HepG2 (cell line): Measurements from ENCODE around the gene ABHD1. TPM values are rescaled to one million over a fixed set of nuclear protein-coding genes. Genes with fewer than 3 reads are reported as not detected.
A peak's percentile ranks its signal among the peaks of the same experiment; 100 is the strongest.

ENCODE experiments used
- BORCS8-MEF2B ChIP-seq: sonication (generic); formaldehyde crosslinking; IDR thresholded peaks from 2 replicates; pipeline ENCODE4 v1.8.0; 2022; ENCODE audit warnings: mild to moderate bottlenecking, missing genetic modification reagents
- CBX2 ChIP-seq, 2 experiments: fragments of 200-600 bp in 1 of 2; sonication (generic); formaldehyde crosslinking in 1 of 2; IDR thresholded peaks; 2 replicates each; pipeline versions ENCODE4 v1.7.0 to v1.8.1; 2018 to 2022; ENCODE audit warnings: low read depth in 2 of 2, low read length in 1 of 2, mild to moderate bottlenecking in 1 of 2, missing genetic modification reagents in 1 of 2
- ELF3 ChIP-seq: IDR thresholded peaks from 2 replicates; pipeline ENCODE4 v1.6.1; 2016; ENCODE audit warnings: missing genetic modification reagents, missing compliant biosample characterization
- ESRRA ChIP-seq: sonication (generic); formaldehyde crosslinking; IDR thresholded peaks from 2 replicates; pipeline ENCODE4 v1.5.1; 2020; ENCODE audit warnings: mild to moderate bottlenecking, low read depth, missing genetic modification reagents
- JUNB ChIP-seq: sonication (generic); formaldehyde crosslinking; IDR thresholded peaks from 2 replicates; pipeline ENCODE4 v1.8.0; 2022; ENCODE audit warnings: missing genetic modification reagents, mild to moderate bottlenecking, borderline replicate concordance
- MATR3 ChIP-seq: sonication (generic); formaldehyde crosslinking; IDR thresholded peaks from 2 replicates; pipeline ENCODE4 v1.4.0; 2020; ENCODE audit warnings: missing genetic modification reagents
- PAX8 ChIP-seq: sonication (generic); formaldehyde crosslinking; IDR thresholded peaks from 2 replicates; pipeline ENCODE4 v1.8.0; 2022; ENCODE audit warnings: mild to moderate bottlenecking, missing genetic modification reagents, borderline replicate concordance
- SMAD1 ChIP-seq: sonication (generic); formaldehyde crosslinking; IDR thresholded peaks from 2 replicates; pipeline ENCODE4 v1.4.0; 2020; ENCODE audit warnings: missing genetic modification reagents, low read depth, mild to moderate bottlenecking, borderline replicate concordance
- TCF7L2 ChIP-seq: IDR thresholded peaks from 2 replicates; pipeline ENCODE4 v1.6.1; 2011; ENCODE audit warnings: mild to moderate bottlenecking, low read depth, low read length, moderate library complexity
- U2AF1 ChIP-seq: fragments of 200-400 bp; formaldehyde crosslinking; optimal IDR thresholded peaks from 2 replicates; pipeline ENCODE3; 2017; ENCODE audit warnings: mild to moderate bottlenecking, low read depth, low read length
- ZNF180 ChIP-seq: sonication (generic); formaldehyde crosslinking; IDR thresholded peaks from 2 replicates; pipeline ENCODE4 v1.4.0; 2020; ENCODE audit warnings: low read depth, missing genetic modification reagents, borderline replicate concordance
- ZNF230 ChIP-seq: sonication (generic); formaldehyde crosslinking; IDR thresholded peaks from 2 replicates; pipeline ENCODE4 v1.4.0; 2020; ENCODE audit warnings: mild to moderate bottlenecking, missing genetic modification reagents
- ZNF260 ChIP-seq: sonication (generic); formaldehyde crosslinking; IDR thresholded peaks from 2 replicates; pipeline ENCODE4 v1.4.0; 2020; ENCODE audit warnings: missing genetic modification reagents, low read depth, mild to moderate bottlenecking, borderline replicate concordance
- ZNF3 ChIP-seq: IDR thresholded peaks from 2 replicates; pipeline ENCODE4 v1.7.0; 2017; ENCODE audit warnings: inconsistent platforms
- ZNF331 ChIP-seq: sonication (generic); formaldehyde crosslinking; IDR thresholded peaks from 2 replicates; pipeline ENCODE4 v1.4.0; 2020; ENCODE audit warnings: missing genetic modification reagents
- ZNF431 ChIP-seq: sonication (generic); formaldehyde crosslinking; IDR thresholded peaks from 2 replicates; pipeline ENCODE4 v1.9.0; 2022; ENCODE audit warnings: missing genetic modification reagents, low read depth, mild to moderate bottlenecking, borderline replicate concordance
- ZNF737 ChIP-seq: sonication (generic); formaldehyde crosslinking; IDR thresholded peaks from 2 replicates; pipeline ENCODE4 v1.5.0; 2020; ENCODE audit warnings: missing genetic modification reagents, mild to moderate bottlenecking, borderline replicate concordance
- ZNF747 ChIP-seq: sonication (generic); formaldehyde crosslinking; IDR thresholded peaks from 2 replicates; pipeline ENCODE4 v1.8.1; 2023; ENCODE audit warnings: missing genetic modification reagents, mild to moderate bottlenecking, borderline replicate concordance
- polyA plus RNA-seq, 8 experiments: library from polyadenylated mRNA; depleted of rRNA in 3 of 8; stranded (reverse) in 7 of 8; unstranded in 1 of 8; fragments of >200 nt; fragmentation: Illumina TruSeq in 4 of 8; extraction: Trizol in 4 of 8; gene quantifications; 2 replicates each; pipeline versions ENCODE4 v1.2.1 to v1.2.3, GENCODE V29; 2011 to 2016; ENCODE audit warnings: low read depth in 4 of 8, missing spikeins in 1 of 8, mixed read lengths in 1 of 8; ENCODE audit not compliant: insufficient read depth in 1 of 8
- total RNA-seq, 5 experiments: library from RNA; depleted of rRNA; stranded (reverse); fragments of >200 nt; fragmentation: Illumina TruSeq; extraction: Trizol; gene quantifications; 2 replicates each; pipeline ENCODE4 v1.2.3, GENCODE V29; 2016; ENCODE audit warnings: low read depth in 1 of 5
- TF ChIP-seq, protein P1 (sequence below): sonication (generic); formaldehyde crosslinking; IDR thresholded peaks from 2 replicates; pipeline ENCODE4 v1.4.0; 2020; ENCODE audit warnings: missing genetic modification reagents
- TF ChIP-seq, protein P2 (sequence below): sonication (generic); formaldehyde crosslinking; IDR thresholded peaks from 2 replicates; pipeline ENCODE4 v1.4.0; 2020; ENCODE audit warnings: missing genetic modification reagents, borderline replicate concordance
- TF ChIP-seq, protein P3 (sequence below), 2 experiments: sonication (generic) in 1 of 2; formaldehyde crosslinking in 1 of 2; IDR thresholded peaks; 2 replicates each; pipeline versions ENCODE4 v1.6.1 to v1.9.0; 2014 to 2022; ENCODE audit warnings: antibody characterized with exemption in 1 of 2, borderline replicate concordance in 1 of 2, inconsistent platforms in 1 of 2, low read depth in 1 of 2, missing genetic modification reagents in 1 of 2

Gene ABHD1
- total and polyA plus RNA-seq, 2 of the 13 experiments (the other 11 are each of a cell fraction or from before 2014, with no cell fraction given): 0.04 to 0.81 TPM

DNA sequence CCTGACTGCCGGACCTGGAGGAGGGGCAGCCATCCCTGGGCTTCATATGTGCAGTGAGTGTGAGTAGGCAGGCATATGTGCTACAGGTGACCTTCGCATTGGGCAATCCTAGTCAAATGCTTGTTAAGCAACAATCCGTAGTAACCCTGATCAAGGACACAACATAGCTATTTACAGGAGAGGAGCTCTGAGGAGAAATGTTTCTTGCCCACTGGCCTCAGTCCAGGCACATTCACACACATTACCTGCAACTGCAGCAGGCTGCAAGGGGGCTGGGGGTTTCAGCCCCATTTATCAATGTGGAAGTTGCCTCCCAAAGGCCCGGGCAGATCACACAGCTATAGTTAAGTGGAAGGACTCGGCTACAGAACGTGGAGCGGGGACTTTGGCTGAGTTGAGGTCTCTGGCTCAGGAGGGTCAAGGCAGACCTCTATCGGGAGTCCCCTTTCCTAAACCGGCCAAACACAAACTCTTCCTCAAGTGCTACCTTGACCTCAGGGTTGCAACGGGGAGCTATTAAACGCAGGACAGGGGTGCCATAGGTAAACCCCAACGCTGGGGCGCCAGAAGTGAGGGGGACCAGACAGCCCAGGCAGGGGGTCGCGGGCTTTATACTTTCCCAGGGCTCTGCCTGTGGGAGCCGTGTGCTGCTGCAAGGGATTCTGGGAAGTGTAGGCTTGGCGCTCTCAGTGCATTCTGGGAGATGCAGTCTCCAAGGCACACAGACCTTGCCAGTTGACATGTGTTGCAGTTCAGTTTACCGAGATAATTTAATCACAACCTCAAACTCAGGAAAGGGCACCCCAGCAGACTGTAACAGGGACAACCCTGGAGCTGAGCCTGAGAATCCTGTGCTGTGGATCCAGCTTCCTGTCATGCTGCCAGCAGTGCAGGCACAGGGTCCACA lies 27.6 kb upstream of the ABHD1 start (continued):
- TF ChIP-seq, protein P1, sequence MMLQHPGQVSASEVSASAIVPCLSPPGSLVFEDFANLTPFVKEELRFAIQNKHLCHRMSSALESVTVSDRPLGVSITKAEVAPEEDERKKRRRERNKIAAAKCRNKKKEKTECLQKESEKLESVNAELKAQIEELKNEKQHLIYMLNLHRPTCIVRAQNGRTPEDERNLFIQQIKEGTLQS (CRISPR knock-in tag): no peak; the same call in 1 of the 2 replicates
- TF ChIP-seq SMAD1 (CRISPR knock-in tag): 0 out of 2 replicates have a peak, but pooled peaks have one; percentile 80
- TF ChIP-seq BORCS8-MEF2B (CRISPR knock-in tag): no peak; the same call in none of the 2 replicates
- TF ChIP-seq ESRRA (CRISPR knock-in tag): peak; percentile 97
- TF ChIP-seq ZNF260: no peak
- TF ChIP-seq TCF7L2: no peak
- TF ChIP-seq, protein P2, sequence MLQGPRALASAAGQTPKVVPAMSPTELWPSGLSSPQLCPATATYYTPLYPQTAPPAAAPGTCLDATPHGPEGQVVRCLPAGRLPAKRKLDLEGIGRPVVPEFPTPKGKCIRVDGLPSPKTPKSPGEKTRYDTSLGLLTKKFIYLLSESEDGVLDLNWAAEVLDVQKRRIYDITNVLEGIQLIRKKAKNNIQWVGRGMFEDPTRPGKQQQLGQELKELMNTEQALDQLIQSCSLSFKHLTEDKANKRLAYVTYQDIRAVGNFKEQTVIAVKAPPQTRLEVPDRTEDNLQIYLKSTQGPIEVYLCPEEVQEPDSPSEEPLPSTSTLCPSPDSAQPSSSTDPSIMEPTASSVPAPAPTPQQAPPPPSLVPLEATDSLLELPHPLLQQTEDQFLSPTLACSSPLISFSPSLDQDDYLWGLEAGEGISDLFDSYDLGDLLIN: peak; percentile 56; the same call in 1 of the 2 replicates
- TF ChIP-seq PAX8: no peak
- TF ChIP-seq ZNF230 (CRISPR knock-in tag): no peak; the same call in 1 of the 2 replicates
- peak; percentile 90; the same call in 1 of the 2 replicates for TF ChIP-seq ZNF737 (CRISPR knock-in tag)
- peak; percentile 98 for TF ChIP-seq ZNF331
- peak; percentile 85 for TF ChIP-seq ELF3 (CRISPR knock-in tag)
- TF ChIP-seq ZNF747: peak; percentile 92
- TF ChIP-seq U2AF1: no peak
- peak; percentile 44; the same call in 1 of the 2 replicates for TF ChIP-seq ZNF431 (CRISPR knock-in tag)
- TF ChIP-seq, protein P3, sequence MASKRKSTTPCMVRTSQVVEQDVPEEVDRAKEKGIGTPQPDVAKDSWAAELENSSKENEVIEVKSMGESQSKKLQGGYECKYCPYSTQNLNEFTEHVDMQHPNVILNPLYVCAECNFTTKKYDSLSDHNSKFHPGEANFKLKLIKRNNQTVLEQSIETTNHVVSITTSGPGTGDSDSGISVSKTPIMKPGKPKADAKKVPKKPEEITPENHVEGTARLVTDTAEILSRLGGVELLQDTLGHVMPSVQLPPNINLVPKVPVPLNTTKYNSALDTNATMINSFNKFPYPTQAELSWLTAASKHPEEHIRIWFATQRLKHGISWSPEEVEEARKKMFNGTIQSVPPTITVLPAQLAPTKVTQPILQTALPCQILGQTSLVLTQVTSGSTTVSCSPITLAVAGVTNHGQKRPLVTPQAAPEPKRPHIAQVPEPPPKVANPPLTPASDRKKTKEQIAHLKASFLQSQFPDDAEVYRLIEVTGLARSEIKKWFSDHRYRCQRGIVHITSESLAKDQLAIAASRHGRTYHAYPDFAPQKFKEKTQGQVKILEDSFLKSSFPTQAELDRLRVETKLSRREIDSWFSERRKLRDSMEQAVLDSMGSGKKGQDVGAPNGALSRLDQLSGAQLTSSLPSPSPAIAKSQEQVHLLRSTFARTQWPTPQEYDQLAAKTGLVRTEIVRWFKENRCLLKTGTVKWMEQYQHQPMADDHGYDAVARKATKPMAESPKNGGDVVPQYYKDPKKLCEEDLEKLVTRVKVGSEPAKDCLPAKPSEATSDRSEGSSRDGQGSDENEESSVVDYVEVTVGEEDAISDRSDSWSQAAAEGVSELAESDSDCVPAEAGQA (IDR thresholded peaks at IDR 0.05; ENCODE audit: low read depth): peak; percentile 63; the same call in 1 of the 2 replicates
- TF ChIP-seq, protein P3 (CRISPR knock-in tag; IDR thresholded peaks at IDR 0.05; ENCODE audit: borderline replicate concordance): no peak
- TF ChIP-seq ZNF180: no peak
- no peak for TF ChIP-seq MATR3
- TF ChIP-seq ZNF3: no peak
- no peak for TF ChIP-seq CBX2 (IDR thresholded peaks at IDR 0.05; ENCODE audit: low read depth, low read length)
- no peak for TF ChIP-seq CBX2 (CRISPR knock-in tag; IDR thresholded peaks at IDR 0.05; ENCODE audit: low read depth)
- no peak for TF ChIP-seq JUNB
